Stimulated activated CD4-positive, alpha-beta T cell treated with anti-CD3 and anti-CD28 coated beads, Interleukin-1b, Interleukin-23, amount 100 ng/mL, for 24 hours (primary cell): Measurements from ENCODE around the gene COL10A1.

Source experiments
- DNase-seq, 4 experiments: peaks; one replicate each; pipeline ENCODE4 v3.0.0-alpha.2; 2020; ENCODE audit warnings: low read depth in 4 of 4, low spot score in 1 of 4

The COL10A1 gene

DNA sequence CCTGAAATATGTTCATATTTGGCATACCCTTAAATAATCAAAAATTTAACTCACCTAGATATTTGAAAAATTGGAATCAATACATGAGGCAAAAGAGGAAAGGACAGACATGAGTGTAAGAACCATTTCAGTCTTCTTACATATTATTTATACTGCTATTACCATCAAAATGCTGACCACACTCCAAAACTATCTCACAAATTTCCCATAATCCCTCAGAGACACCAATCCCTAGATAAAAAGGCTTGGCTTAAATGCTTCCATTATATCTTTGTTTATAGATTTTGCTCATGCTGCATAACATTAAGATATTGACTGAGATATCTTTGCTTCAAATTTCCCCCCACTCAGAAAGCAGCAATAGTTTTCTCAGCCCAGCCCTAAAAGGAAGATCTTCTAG lies 37.0 kb downstream of the COL10A1 start:
- no peak for DNase-seq

DNA sequence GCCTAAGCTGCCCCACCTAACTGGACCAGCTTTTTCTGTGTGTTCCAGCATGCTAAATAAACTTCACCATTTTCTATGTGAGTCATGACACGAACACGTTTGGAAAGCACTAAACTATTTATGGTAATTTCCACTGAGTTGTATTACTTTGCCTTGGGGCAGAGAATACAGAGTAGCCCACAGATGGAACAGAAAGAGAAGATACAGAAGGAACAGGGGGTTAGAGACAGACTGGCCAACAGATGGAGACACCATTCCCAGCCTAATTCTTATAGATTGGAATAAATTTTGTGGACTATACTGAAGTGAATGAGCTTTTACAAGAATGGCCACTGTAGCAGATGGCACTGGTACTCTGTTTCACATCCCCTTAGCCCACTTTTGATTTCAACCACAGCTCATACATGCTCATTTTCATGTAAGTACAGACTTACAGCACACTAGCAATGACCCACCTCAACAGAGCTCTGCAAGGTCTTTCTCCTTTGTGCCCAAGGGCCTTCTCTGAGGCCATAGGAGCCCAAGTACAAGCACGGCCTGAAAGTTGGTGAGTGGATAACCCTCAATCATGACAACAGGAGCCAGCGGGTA lies 38.4 kb downstream of the COL10A1 start:
- DNase-seq, result no peak

DNA sequence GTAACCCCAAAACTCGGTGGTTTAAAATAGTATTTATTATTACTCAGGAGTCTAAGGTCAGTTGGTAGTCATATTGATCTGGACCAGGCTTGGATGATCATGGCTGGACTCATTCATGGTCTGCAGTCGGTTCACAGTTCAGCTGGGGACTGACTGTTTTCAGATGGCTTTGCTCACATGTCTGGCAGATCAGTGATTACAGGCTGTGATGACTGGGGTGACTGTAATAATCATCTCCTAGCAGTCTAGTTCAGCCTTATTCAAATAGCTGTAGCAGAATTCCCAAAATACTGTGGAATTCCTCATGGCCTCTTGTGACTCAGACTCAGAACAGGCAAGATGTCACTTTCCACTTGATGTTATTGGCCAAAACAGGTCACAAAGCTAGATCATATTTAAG lies 41.6 kb downstream of the COL10A1 start:
- DNase-seq, result no peak

DNA sequence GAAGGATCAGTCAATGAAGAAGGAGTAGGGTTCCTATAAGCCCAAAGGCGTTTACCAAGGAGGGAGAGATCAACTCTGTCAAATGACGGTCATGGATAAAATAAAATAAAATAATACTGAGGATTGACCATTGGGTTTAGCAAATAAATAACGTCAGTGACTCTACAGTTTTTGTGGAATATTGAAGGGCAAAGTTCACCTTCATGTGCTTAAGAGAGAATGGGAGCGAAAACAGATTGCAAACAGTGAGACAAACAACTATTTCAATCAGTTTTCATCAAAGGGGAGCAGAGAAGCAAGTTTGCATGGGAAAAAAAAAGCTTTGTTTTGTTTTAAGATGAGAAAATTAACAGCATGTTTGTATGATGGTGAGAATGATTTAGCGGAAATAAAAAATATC lies 42.9 kb downstream of the COL10A1 start:
- DNase-seq, result no peak

DNA sequence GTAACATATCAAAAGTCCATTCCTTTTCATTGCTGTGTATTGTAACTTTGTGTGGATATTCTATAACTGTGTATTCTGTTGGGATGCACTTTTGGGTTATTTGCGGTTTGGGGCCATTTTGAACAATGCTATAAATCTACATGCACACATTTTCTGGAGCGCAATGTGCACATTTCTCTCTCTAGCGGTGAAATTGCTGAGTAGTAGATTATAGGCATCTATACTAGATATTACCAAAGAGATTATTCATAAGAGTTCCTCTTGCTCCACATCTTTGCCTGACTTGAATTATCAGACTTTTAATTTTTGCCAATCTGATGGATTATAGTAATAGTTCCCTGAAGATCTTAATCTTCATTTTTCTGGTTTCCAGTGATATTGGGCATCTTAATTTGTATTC lies 47.0 kb downstream of the COL10A1 start:
- no peak for DNase-seq

DNA sequence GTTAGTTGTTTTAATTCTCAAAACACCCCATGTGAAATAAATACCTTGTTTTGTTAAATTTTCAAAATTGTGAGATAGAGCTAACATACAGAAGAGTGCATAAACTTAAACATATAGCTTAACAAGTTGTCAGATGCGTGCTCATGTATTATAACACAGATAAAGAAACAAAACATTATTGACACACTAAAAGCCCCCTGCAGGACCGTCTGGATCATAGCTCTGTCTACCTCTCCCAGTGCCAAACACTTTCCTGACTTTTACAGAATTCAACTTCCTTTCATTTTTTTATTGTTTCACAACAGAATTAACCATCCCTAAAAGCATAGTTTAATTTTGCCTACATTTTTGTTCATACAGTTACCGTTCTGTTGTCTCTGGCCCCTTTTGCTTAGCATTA lies 47.4 kb downstream of the COL10A1 start:
- no peak for DNase-seq

DNA sequence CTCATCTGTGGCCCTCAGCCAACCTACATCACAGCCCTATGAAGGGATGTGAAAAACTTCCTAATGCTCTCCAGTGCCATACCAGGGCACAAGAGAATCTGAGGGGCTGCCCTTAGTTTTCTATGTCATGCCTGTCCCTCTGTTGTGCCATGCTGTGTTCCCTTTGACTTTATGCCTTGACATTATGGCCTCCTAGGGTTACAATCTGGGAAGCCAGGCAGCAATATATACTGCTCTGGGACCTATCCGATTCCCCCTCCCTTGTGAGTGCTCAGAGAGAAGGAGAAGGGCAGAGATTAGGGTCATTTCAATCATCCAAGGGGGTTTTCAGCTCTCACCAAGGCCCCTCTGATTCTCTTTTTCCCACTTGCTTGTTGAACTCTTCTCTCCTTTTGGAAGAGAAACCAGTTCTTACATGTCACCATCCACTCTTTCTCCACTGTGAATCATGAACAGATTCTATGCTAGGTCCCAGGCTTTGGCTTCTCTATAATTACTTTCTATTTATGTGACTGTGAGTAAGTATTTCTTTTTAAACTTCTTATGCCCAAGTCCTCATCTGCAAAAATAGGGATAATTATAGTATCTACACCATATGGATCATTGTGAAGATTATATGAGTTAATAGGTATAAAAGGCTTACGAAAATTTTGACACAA lies 51.1 kb downstream of the COL10A1 start:
- no peak for DNase-seq

DNA sequence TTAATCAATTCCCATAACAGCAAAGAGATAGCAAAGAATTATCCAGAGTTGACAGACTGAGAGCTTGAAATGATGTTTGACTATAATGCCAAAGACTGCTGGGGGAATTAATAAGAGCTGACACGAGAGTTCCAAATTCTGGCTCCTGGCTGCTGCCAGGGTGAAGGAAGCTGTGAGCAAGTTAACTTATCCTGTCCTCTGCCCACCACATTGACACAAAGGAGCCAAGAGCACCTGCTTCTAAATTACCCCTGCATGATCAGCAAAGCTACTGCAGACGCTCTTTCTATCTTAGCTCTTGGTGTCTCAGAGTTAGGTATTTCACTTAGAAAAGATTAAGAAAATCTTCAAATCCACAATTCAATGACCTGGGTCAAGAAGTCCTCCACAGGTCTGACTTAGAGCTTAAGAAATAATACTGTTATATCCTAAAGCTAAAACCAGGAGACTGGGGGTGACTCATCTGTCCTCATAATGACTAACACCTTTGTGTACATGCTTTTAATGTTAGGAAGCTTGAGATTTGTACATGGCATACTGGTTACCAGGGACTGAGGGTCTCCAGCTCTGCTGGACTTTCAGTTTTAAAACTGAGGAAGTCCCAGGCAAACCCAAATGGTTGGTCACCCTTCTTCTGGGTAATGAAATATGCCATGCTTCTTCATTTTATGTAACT lies 52.0 kb downstream of the COL10A1 start:
- DNase-seq, result no peak

DNA sequence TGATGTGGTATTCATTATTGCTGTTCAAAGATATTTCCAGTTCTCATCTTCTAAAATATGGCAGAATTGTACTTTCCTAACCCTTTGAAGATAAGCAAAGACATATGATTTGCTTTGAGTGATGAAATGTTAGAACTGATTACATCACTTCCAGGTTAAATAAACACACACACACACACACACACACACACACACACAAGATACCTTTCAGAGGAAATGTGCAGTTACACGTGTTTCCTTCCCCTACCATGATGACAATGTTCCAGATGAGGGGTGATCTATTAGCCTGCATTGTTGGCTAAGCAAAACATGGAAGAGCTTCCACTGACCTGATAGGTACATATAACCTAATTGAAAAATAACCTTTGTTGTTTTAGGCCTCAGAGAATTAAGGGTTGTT lies 53.6 kb downstream of the COL10A1 start:
- no peak for DNase-seq

DNA sequence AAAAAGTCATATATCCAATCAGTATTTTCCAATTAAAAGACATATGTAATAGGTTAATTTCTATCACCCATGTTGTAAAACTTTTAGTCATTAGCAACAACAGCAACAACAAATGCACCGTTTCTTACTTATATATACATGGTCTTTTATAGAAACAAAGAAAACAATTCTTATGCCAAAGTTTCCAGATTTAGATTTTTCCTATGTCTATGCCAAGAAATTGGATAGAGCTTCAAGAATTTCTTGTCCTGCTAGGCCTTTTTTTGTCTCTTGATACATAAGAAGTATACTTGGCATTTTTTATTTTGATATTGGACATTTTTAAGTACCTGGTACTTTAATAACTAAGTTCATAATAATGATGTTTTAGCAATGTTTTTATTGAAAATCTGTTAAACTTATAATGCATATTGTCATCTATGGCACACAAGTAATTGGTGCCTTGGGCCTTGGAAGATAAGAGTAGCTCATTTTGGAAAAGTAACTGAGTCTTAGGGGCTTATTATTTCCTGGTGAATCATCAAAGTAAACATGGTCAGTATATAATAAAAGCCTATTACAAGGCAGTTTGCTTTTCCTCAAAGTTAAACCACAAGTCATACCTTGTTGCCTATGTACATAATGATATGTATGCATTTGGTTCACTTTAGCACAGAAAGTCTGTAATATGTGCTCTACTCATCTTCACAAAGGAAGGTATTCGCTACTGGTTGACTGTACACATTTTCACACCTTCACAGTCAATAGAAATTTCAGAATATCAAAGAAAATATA lies 55.1 kb downstream of the COL10A1 start:
- no peak for DNase-seq

DNA sequence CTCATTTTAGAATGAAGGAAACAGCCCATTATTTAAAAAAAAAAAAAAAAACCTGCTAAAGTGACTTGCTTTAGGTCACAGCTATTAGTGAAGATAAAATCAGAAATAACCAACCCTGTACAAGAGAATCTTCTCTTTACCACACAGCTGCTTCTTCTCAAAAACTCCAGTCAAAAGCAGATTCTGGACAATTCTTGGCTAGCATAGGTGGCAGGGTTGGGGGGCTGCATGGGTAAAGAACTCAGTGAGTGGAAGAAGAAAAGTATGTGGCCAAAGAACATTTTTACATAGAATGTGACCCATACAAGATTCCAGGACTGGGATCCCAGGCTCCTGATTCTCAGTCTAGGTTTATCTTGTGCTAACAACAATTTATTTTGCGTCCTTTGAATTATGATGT lies 55.8 kb downstream of the COL10A1 start:
- no peak for DNase-seq
